ENCODE measurements around the gene ANXA2.

ANXA2 gene

GRCh38 chr15:60397772-60398445, at the start of gene ANXA2:
ANXA2 (minus strand) TSS chr15:60397986; CDS start chr15:60386075, 11,911 bp downstream.
- no peaks in the 10 kb centered on the region for H3K27me3 ChIP-seq (ENCODE audit: control insufficient read depth, insufficient read depth, low read length)
- H3K9me3 ChIP-seq (ENCODE audit: control insufficient read depth, low read length) = no peaks in the 10 kb centered on the region
- peaks cover 4% of the 10 kb centered on the region for H3K36me3 ChIP-seq (ENCODE audit: control insufficient read depth, insufficient read depth, low read length)
- peaks cover 49% of the 10 kb centered on the region for H3K4me1 ChIP-seq (ENCODE audit: control insufficient read depth, insufficient read depth, low read length)
- peak within 1 kb of the TSS; percentile 88 for H3K9ac ChIP-seq (ENCODE audit: low read length)
- H3K4me3 ChIP-seq (ENCODE audit: low read length) = peak within 1 kb of the TSS; percentile 99

DNA sequence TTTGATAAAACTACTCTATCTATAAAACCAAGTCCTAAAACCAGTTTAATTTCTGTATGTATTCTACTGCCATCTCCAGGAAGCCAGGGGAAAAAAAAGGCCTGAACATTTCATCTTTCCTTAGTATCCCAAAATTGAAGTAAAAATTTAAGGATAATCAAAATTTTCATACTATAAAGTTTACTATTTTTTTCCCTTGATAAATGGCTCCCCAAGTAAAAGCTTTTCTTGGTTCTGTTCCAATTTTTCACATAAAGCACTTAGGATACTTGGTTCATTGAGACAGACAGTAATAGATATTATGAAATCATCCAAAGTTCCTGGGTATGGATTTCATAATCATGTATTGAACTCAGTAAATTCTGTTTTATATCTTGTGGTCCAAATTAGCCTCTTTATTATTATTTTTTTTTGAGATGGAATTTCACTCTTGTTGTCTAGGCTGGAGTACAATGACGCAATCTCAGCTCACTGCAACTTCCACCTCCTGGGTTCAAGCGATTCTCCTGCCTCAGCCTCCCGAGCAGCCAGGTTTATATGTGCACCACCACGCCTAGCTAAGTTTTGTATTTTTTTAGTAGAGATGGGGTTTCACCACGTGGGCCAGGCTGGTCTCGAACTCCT, 46.6 kb upstream of the ANXA2 start:
- Histone ChIP-seq H3K36me3 (ENCODE audit: control insufficient read depth, insufficient read depth, low read length) (no peaks in the 10 kb centered on the region), H3K9me3 (ENCODE audit: control insufficient read depth, low read length) (no peaks in the 10 kb centered on the region), H3K27me3 (ENCODE audit: control insufficient read depth, insufficient read depth, low read length) (no peaks in the 10 kb centered on the region), H3K4me1 (ENCODE audit: control insufficient read depth, insufficient read depth, low read length) (peaks cover 4% of the 10 kb centered on the region), H3K9ac (ENCODE audit: low read length) (no peak overlapping the region), H3K4me3 (ENCODE audit: low read length) (no peak overlapping the region)

- Histone ChIP-seq H3K4me3 (ENCODE audit: low read length) (no peak overlapping the region), H3K27me3 (ENCODE audit: control insufficient read depth, insufficient read depth, low read length) (no peaks in the 10 kb centered on the region), H3K9me3 (ENCODE audit: control insufficient read depth, low read length) (no peaks in the 10 kb centered on the region), H3K9ac (ENCODE audit: low read length) (no peak overlapping the region), H3K4me1 (ENCODE audit: control insufficient read depth, insufficient read depth, low read length) (peaks cover 4% of the 10 kb centered on the region), H3K36me3 (ENCODE audit: control insufficient read depth, insufficient read depth, low read length) (no peaks in the 10 kb centered on the region)
Observed at GRCh38 chr15:60442763-60443162, 45.0 kb upstream of the ANXA2 start.

DNA sequence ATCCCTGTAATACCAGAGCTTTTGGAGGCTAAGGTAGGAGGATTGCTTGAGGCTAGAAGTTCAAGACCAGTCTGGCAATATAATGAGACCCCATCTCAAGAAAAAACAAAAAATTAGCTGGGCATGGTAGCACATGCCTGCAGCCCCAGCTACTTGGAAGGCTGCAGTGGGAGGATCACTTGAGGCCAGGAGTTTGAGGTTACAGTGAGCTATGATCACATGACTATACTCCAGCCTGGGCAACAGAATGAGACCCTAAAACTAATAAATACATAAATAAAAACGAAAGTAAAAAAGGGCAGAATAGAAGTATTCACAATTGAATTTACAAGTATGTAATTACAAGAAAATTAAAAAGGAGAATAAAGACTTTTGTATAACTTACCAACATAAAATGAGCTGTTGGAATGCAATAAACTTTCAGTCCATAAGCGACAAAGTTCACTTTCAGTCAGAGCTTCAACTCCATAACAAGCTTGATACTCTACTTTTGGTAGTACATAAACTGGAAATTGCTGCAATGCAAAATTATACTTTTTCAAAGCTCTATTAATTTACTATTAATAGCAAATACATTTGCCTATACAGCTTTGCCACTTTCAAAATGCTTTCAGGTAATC, 44.4 kb upstream of the ANXA2 start:
- Histone ChIP-seq H3K9ac (ENCODE audit: low read length) (no peak overlapping the region), H3K36me3 (ENCODE audit: control insufficient read depth, insufficient read depth, low read length) (no peaks in the 10 kb centered on the region), H3K27me3 (ENCODE audit: control insufficient read depth, insufficient read depth, low read length) (no peaks in the 10 kb centered on the region), H3K4me3 (ENCODE audit: low read length) (no peak overlapping the region), H3K9me3 (ENCODE audit: control insufficient read depth, low read length) (no peaks in the 10 kb centered on the region), H3K4me1 (ENCODE audit: control insufficient read depth, insufficient read depth, low read length) (peaks cover 4% of the 10 kb centered on the region)

GRCh38 chr15:60441331-60441730, 43.5 kb upstream of the ANXA2 start:
- no peaks in the 10 kb centered on the region for H3K27me3 ChIP-seq (ENCODE audit: control insufficient read depth, insufficient read depth, low read length)
- H3K4me3 ChIP-seq (ENCODE audit: low read length) = no peak overlapping the region
- H3K9ac ChIP-seq (ENCODE audit: low read length) = no peak overlapping the region
- no peaks in the 10 kb centered on the region for H3K9me3 ChIP-seq (ENCODE audit: control insufficient read depth, low read length)
- H3K36me3 ChIP-seq (ENCODE audit: control insufficient read depth, insufficient read depth, low read length) = no peaks in the 10 kb centered on the region
- H3K4me1 ChIP-seq (ENCODE audit: control insufficient read depth, insufficient read depth, low read length) = peaks cover 4% of the 10 kb centered on the region

GRCh38 chr15:60438646-60439045, 40.9 kb upstream of the ANXA2 start:
- no peaks in the 10 kb centered on the region for H3K36me3 ChIP-seq (ENCODE audit: control insufficient read depth, insufficient read depth, low read length)
- no peak overlapping the region for H3K9ac ChIP-seq (ENCODE audit: low read length)
- H3K9me3 ChIP-seq (ENCODE audit: control insufficient read depth, low read length) = no peaks in the 10 kb centered on the region
- no peaks in the 10 kb centered on the region for H3K27me3 ChIP-seq (ENCODE audit: control insufficient read depth, insufficient read depth, low read length)
- no peak overlapping the region for H3K4me3 ChIP-seq (ENCODE audit: low read length)
- peaks cover 4% of the 10 kb centered on the region for H3K4me1 ChIP-seq (ENCODE audit: control insufficient read depth, insufficient read depth, low read length)

DNA sequence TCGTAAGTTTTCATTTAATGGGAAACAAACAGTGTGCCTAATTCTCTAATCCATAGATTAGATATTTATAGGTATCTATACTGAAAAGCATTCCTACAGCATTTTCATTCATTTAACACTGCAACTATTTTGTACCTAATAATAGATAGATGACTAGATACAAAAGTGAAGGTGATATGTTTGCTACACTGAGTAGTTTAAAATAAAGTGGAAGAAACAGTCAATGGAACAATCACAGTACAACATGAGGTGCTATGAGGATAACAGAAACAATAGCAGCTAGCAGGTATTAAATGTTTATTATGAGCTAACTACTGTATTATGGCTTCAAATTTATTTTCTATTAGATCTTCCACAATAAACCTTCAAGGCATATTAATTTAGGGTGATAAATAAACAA, 31.1 kb upstream of the ANXA2 start:
- Histone ChIP-seq H3K4me3 (ENCODE audit: low read length) (no peak overlapping the region), H3K9me3 (ENCODE audit: control insufficient read depth, low read length) (no peaks in the 10 kb centered on the region), H3K4me1 (ENCODE audit: control insufficient read depth, insufficient read depth, low read length) (no peaks in the 10 kb centered on the region), H3K9ac (ENCODE audit: low read length) (no peak overlapping the region), H3K27me3 (ENCODE audit: control insufficient read depth, insufficient read depth, low read length) (no peaks in the 10 kb centered on the region), H3K36me3 (ENCODE audit: control insufficient read depth, insufficient read depth, low read length) (no peaks in the 10 kb centered on the region)

DNA sequence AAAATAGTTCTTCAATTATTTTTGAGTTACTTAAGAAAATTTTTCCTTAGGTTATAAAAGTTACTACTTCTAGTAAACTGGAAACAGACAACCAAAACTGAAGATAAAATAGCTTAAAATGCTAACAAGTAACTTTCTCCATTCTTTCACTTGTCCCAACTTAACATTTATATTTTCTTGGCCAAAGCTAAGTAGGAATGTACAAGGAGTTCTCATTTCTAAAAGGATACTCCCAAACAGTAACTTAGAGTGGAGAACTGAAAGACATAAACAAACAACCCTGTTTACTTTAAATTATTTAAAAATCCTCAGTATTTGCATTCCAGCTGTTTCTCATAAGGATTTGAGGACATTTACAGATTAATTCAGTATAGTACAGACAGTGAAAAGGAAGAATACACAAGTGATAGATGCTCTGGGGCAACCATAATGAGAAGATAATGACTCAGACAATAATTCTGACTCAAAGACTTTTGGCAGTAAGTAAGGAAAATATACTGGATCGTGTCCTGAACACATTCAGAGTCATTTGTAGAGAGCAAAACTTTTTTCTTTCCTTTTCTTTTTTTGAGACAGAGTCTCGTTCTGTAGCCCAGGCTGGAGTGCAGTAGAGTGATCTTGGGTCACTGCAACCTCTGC, 29.2 kb upstream of the ANXA2 start:
- no peak overlapping the region for H3K4me3 ChIP-seq (ENCODE audit: low read length)

GRCh38 chr15:60425461-60425860, 27.7 kb upstream of the ANXA2 start:
- H3K36me3 ChIP-seq (ENCODE audit: control insufficient read depth, insufficient read depth, low read length) = no peaks in the 10 kb centered on the region
- no peaks in the 10 kb centered on the region for H3K4me1 ChIP-seq (ENCODE audit: control insufficient read depth, insufficient read depth, low read length)
- no peaks in the 10 kb centered on the region for H3K27me3 ChIP-seq (ENCODE audit: control insufficient read depth, insufficient read depth, low read length)
- H3K4me3 ChIP-seq (ENCODE audit: low read length) = no peak overlapping the region
- H3K9me3 ChIP-seq (ENCODE audit: control insufficient read depth, low read length) = no peaks in the 10 kb centered on the region
- no peak overlapping the region for H3K9ac ChIP-seq (ENCODE audit: low read length)

More for the DNA sequence above, 29.2 kb upstream of the ANXA2 start:
- Histone ChIP-seq H3K27me3 (ENCODE audit: control insufficient read depth, insufficient read depth, low read length) (no peaks in the 10 kb centered on the region), H3K36me3 (ENCODE audit: control insufficient read depth, insufficient read depth, low read length) (no peaks in the 10 kb centered on the region), H3K9me3 (ENCODE audit: control insufficient read depth, low read length) (no peaks in the 10 kb centered on the region), H3K9ac (ENCODE audit: low read length) (no peak overlapping the region), H3K4me1 (ENCODE audit: control insufficient read depth, insufficient read depth, low read length) (no peaks in the 10 kb centered on the region)

DNA sequence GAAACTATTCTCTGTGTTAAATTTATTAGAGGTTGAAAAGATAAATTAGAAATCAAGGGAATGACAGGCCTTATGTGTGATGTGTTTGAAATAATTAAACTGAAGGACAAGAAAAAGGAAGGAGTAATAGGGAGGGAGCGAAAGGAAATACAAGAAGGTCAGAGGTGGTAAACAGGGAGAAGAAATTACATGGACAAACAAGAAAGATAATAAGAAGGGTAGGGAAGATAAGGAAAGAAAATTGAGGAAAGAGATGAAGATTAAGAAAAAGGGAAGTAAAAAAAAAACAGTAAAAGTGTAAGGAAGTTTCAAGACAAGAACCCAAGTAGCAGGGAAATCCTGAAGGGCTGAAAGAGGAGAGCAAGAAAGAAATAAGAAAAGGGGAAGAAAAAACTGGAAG, 26.2 kb upstream of the ANXA2 start:
- no peaks in the 10 kb centered on the region for H3K36me3 ChIP-seq (ENCODE audit: control insufficient read depth, insufficient read depth, low read length)

DNA sequence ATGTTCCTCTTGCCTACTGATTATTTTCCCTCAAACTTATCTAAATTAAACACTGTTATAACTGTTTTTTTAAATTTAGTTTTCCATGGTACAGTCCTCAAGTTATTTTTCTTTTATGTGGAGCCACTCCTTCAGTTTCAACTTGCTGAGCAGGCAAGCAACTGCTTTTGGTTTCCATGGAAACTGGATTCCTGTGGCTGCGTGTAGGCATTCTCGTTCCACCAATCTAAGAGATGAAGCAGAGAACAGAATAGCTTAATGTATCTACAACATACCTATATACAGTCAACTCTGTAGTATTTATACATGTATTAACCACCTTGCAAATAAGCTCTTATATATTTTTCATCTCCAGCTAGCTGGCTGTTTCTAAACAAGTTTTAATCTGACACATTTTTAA, 25.8 kb upstream of the ANXA2 start:
- Histone ChIP-seq H3K4me3 (ENCODE audit: low read length) (no peak overlapping the region), H3K9me3 (ENCODE audit: control insufficient read depth, low read length) (no peaks in the 10 kb centered on the region), H3K36me3 (ENCODE audit: control insufficient read depth, insufficient read depth, low read length) (no peaks in the 10 kb centered on the region), H3K4me1 (ENCODE audit: control insufficient read depth, insufficient read depth, low read length) (no peaks in the 10 kb centered on the region), H3K27me3 (ENCODE audit: control insufficient read depth, insufficient read depth, low read length) (no peaks in the 10 kb centered on the region), H3K9ac (ENCODE audit: low read length) (no peak overlapping the region)

More for the DNA sequence above, 26.2 kb upstream of the ANXA2 start:
- H3K9ac ChIP-seq (ENCODE audit: low read length) = no peak overlapping the region
- H3K4me1 ChIP-seq (ENCODE audit: control insufficient read depth, insufficient read depth, low read length) = no peaks in the 10 kb centered on the region
- H3K4me3 ChIP-seq (ENCODE audit: low read length) = no peak overlapping the region
- no peaks in the 10 kb centered on the region for H3K9me3 ChIP-seq (ENCODE audit: control insufficient read depth, low read length)
- no peaks in the 10 kb centered on the region for H3K27me3 ChIP-seq (ENCODE audit: control insufficient read depth, insufficient read depth, low read length)

DNA sequence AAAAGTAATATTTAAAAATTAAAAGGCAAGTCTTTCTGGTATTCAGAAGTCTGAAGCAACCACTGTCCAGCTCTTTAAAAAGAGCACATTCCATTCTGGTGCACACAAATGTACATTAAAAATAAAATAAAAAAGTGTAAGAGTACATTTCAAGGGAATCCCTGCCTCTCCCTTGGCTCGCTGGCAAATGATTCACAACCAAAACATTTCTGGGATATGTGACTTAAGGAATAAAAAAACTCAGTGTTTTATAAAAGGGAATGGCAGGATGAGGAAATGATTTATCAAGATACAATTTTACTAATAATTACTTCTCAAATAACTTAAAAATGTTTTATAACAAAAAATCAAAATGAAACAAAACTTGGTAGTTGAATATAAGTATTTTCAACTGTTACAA, 23.8 kb upstream of the ANXA2 start:
- no peaks in the 10 kb centered on the region for H3K36me3 ChIP-seq (ENCODE audit: control insufficient read depth, insufficient read depth, low read length)
- no peak overlapping the region for H3K4me3 ChIP-seq (ENCODE audit: low read length)
- H3K9ac ChIP-seq (ENCODE audit: low read length) = no peak overlapping the region
- H3K9me3 ChIP-seq (ENCODE audit: control insufficient read depth, low read length) = no peaks in the 10 kb centered on the region
- no peaks in the 10 kb centered on the region for H3K27me3 ChIP-seq (ENCODE audit: control insufficient read depth, insufficient read depth, low read length)
- peaks cover 4% of the 10 kb centered on the region for H3K4me1 ChIP-seq (ENCODE audit: control insufficient read depth, insufficient read depth, low read length)

Data from mucosa of stomach (tissue), 1 donor.